ENCODE results near the gene NFILZ.

Gene NFILZ

DNA sequence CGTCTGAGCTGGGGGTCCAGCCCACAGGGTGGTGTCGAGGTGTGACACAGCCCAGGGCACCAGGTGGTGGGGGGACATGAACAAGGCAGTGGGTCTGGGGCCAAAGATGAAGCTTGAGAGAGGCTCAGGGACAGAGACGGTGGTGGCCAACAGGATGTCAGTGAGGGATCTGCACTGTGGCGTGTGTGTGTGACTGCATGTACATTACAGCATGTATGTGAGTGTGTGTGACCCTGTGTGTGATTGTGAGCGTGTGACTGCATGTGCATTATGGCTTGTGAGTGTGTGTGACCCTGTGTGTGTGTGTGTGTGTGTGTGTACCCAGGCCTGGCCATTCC lies 21.5 kb upstream of the NFILZ start:
- no peaks in the 10 kb centered on the region for H3K36me3 ChIP-seq (ENCODE audit: insufficient read depth, low read length)
- no peak for DNase-seq
- no peak overlapping the region for H3K27ac ChIP-seq (ENCODE audit: low read length)

DNA sequence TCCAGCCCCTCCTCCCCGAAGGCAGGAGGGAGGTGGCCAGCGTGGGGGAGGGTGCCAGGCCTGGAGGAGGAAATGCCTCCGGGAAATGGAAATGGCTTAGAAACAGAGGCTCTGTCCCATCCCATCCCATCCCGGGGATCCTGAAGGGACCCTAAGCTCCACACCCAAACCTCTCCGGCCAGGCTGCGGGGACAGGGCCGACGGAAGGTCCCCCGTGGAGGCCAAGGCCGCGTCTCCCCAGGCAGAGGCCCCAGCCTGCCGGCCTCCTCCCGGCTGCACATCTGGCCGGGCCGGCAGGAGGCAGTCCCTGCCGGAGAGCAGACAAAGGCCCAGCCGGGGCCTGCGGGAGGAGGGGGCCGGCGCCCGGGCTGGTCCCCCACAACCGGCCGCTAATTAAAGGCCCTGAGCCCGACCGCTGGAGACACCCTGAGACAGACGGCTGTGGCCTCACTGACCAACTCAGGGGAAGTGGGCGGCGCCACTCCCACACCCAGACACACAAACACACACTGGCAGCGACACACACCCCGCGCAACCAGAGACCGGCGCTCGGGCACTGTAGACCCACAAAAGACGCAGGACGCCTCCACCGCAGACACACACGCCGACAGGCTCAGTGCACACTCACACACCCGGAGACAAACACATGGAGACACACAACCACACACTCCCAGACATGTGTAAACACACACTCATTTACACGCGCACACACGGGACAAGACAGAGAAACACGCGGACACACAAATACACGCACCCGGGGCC lies 21.0 kb upstream of the NFILZ start:
- no peak for TF ChIP-seq EZH2 (IDR thresholded peaks at IDR 0.05; ENCODE audit: borderline replicate concordance, low read depth, low read length, severe bottlenecking)
- TF ChIP-seq, protein P1, sequence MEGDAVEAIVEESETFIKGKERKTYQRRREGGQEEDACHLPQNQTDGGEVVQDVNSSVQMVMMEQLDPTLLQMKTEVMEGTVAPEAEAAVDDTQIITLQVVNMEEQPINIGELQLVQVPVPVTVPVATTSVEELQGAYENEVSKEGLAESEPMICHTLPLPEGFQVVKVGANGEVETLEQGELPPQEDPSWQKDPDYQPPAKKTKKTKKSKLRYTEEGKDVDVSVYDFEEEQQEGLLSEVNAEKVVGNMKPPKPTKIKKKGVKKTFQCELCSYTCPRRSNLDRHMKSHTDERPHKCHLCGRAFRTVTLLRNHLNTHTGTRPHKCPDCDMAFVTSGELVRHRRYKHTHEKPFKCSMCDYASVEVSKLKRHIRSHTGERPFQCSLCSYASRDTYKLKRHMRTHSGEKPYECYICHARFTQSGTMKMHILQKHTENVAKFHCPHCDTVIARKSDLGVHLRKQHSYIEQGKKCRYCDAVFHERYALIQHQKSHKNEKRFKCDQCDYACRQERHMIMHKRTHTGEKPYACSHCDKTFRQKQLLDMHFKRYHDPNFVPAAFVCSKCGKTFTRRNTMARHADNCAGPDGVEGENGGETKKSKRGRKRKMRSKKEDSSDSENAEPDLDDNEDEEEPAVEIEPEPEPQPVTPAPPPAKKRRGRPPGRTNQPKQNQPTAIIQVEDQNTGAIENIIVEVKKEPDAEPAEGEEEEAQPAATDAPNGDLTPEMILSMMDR (IDR thresholded peaks at IDR 0.05; ENCODE audit: borderline replicate concordance, extremely low read depth, low read length, poor library complexity, severe bottlenecking) = no peak

More for the DNA sequence above, 21.5 kb upstream of the NFILZ start:
- H3K79me2 ChIP-seq (ENCODE audit: insufficient read depth, low read length) = no peaks in the 10 kb centered on the region
- no peaks in the 10 kb centered on the region for H4K20me1 ChIP-seq (ENCODE audit: insufficient read depth, low read length)
- ATAC-seq (ENCODE audit: insufficient read depth, low read depth) = no peak
- H3K4me2 ChIP-seq (ENCODE audit: insufficient read depth, low read length) = no peak overlapping the region
- no peak overlapping the region; the same call in 1 of the 2 replicates for H3K9ac ChIP-seq (ENCODE audit: low read depth, low read length)
- no peak overlapping the region for H3K4me3 ChIP-seq (ENCODE audit: low read depth in 1 of 2, low read length in 2 of 2)
- peaks cover 6% of the 10 kb centered on the region for H3K9me3 ChIP-seq (ENCODE audit: insufficient read depth, low read length, severe bottlenecking)
- peaks cover 15% of the 10 kb centered on the region for H3K4me1 ChIP-seq (ENCODE audit: insufficient read depth, low read length)
- H3K27me3 ChIP-seq (ENCODE audit: insufficient read depth, low read length, poor library complexity) = no peaks in the 10 kb centered on the region
- TF ChIP-seq EZH2 (IDR thresholded peaks at IDR 0.05; ENCODE audit: borderline replicate concordance, low read depth, low read length, severe bottlenecking) = no peak
- TF ChIP-seq, protein P1 (IDR thresholded peaks at IDR 0.05; ENCODE audit: borderline replicate concordance, extremely low read depth, low read length, poor library complexity, severe bottlenecking) = no peak
- H2AFZ ChIP-seq (ENCODE audit: low read depth, low read length) = no peak overlapping the region

DNA sequence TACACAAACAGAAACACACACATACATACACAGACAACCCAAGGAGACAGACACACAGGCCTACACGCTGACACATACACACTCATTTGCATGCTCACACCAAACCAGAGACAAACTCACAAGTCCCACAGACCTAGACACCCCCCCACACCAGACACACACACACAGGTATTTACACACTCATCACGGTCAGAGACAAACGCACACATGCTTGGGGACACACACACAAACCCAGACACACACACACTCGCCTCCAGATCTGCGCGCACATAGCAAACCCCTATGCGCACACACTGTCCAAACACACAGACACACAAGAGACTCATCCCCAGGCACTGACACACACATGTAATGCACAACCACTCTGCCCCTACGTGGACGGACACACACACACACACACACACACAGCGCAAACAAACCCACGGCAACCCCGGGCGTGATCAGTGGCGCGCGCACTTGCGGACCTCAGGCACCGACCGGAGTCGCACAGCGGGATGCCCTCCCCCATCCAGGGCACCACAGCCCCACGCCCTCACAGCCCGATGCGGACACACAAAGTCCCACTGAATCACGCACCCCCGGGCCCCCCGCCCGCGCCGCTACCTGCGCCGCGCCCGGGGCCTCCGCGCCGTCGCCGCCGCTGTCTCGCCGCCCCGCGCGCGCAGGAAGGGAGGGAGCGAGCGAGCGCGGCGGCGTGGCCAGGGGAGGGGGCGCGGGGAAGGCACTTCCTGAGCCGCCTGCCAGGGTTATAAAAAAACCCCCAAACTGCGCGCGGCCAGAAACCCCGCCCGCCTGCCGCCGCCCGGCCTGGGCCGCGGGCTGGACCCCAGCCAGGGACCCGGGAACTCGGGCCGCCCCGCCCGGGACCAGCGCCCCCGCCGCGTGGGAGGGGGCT lies 20.1 kb upstream of the NFILZ start, which contains the start of gene ADAMTS10:
Gene ADAMTS10, minus strand, starts transcription at position 675 of the 895 bp plus-strand sequence. CDS start 5,005 bp downstream, outside the sequence.
- H3K9me3 ChIP-seq (ENCODE audit: insufficient read depth, low read length, severe bottlenecking) = no peaks in the 10 kb centered on the region
- H3K79me2 ChIP-seq (ENCODE audit: insufficient read depth, low read length) = no peaks in the 10 kb centered on the region
- H3K4me3 ChIP-seq (ENCODE audit: low read depth in 1 of 2, low read length in 2 of 2) = peak within 1 kb of the TSS; percentile 21 to 82; a peak in 3 of 4 replicates
- no peaks in the 10 kb centered on the region for H3K36me3 ChIP-seq (ENCODE audit: insufficient read depth, low read length)
- no peaks in the 10 kb centered on the region for H4K20me1 ChIP-seq (ENCODE audit: insufficient read depth, low read length)
- peak; percentile 78 for ATAC-seq (ENCODE audit: insufficient read depth, low read depth)
- TF ChIP-seq EZH2 (IDR thresholded peaks at IDR 0.05; ENCODE audit: borderline replicate concordance, low read depth, low read length, severe bottlenecking) = no peak
- TF ChIP-seq, protein P1 (IDR thresholded peaks at IDR 0.05; ENCODE audit: borderline replicate concordance, extremely low read depth, low read length, poor library complexity, severe bottlenecking) = peak; percentile 5
- peak within 1 kb of the TSS; percentile 69 for H3K9ac ChIP-seq (ENCODE audit: low read depth, low read length)
- H3K27me3 ChIP-seq (ENCODE audit: insufficient read depth, low read length, poor library complexity) = no peaks in the 10 kb centered on the region
- peak within 1 kb of the TSS; percentile 68 for H3K27ac ChIP-seq (ENCODE audit: low read length)
- peak within 1 kb of the TSS; percentile 97 for H3K4me2 ChIP-seq (ENCODE audit: insufficient read depth, low read length)
- H2AFZ ChIP-seq (ENCODE audit: low read depth, low read length) = peak within 1 kb of the TSS; percentile 94
- DNase-seq = peak; percentile 70
- H3K4me1 ChIP-seq (ENCODE audit: insufficient read depth, low read length) = peaks cover 15% of the 10 kb centered on the region

More for the DNA sequence above, 21.0 kb upstream of the NFILZ start:
- peak overlapping the region; percentile 97 for H3K4me2 ChIP-seq (ENCODE audit: insufficient read depth, low read length)
- H3K27me3 ChIP-seq (ENCODE audit: insufficient read depth, low read length, poor library complexity) = no peaks in the 10 kb centered on the region
- peak overlapping the region; percentile 68 for H3K27ac ChIP-seq (ENCODE audit: low read length)
- H3K79me2 ChIP-seq (ENCODE audit: insufficient read depth, low read length) = no peaks in the 10 kb centered on the region
- H2AFZ ChIP-seq (ENCODE audit: low read depth, low read length) = peak overlapping the region; percentile 94
- no peaks in the 10 kb centered on the region for H3K36me3 ChIP-seq (ENCODE audit: insufficient read depth, low read length)
- no peak for ATAC-seq (ENCODE audit: insufficient read depth, low read depth)
- peaks cover 6% of the 10 kb centered on the region for H3K9me3 ChIP-seq (ENCODE audit: insufficient read depth, low read length, severe bottlenecking)
- peak overlapping the region; percentile 21 to 82; a peak in 3 of 4 replicates for H3K4me3 ChIP-seq (ENCODE audit: low read depth in 1 of 2, low read length in 2 of 2)
- peaks cover 15% of the 10 kb centered on the region for H3K4me1 ChIP-seq (ENCODE audit: insufficient read depth, low read length)
- no peak for DNase-seq
- peak overlapping the region; percentile 69 for H3K9ac ChIP-seq (ENCODE audit: low read depth, low read length)
- H4K20me1 ChIP-seq (ENCODE audit: insufficient read depth, low read length) = no peaks in the 10 kb centered on the region

All from DND-41 (cell line).